A673 (cell line): ENCODE results near the gene RABGAP1L.

Experiments used
- CTCF ChIP-seq: fragments of 300-800, 200-600 bp; sonication (generic); conservative IDR thresholded peaks from 2 replicates; pipeline ENCODE4 v1.5.1; 2017; ENCODE audit warnings: low read depth, mild to moderate bottlenecking, antibody characterized with exemption, low read length, moderate library complexity, mixed read lengths
- EZH2 ChIP-seq: fragments of 200-600 bp; sonication (generic); IDR thresholded peaks from 2 replicates; pipeline ENCODE4 v1.6.1; 2017; ENCODE audit warnings: borderline replicate concordance, low read depth, mild to moderate bottlenecking, mixed read lengths, antibody characterized with exemption, low read length; ENCODE audit not compliant: poor library complexity, severe bottlenecking

GRCh38 chr1:175013445-175013844, 854.1 kb downstream of the RABGAP1L start:
- TF ChIP-seq CTCF (no peak), EZH2 (no peak)
